K562 (cell line): ENCODE data around the gene KRTAP5-1. TPM values are rescaled to one million over a fixed set of nuclear protein-coding genes. Genes with fewer than 3 reads are reported as not detected.
A peak's percentile ranks its signal among the peaks of the same experiment; 100 is the strongest.

Experiments
- ATAC-seq: fragments of 200-7000 bp; cut with Tn5 transposase; 3 replicates; pipeline ENCODE4 v1.9.1; 2020; ENCODE audit warnings: moderate library complexity
- BruUV-seq: library from RNA; stranded (reverse); fragments of 400-500 nt; replicated peaks from 2 replicates; lab custom pipeline; 2021; lab: Mats Ljungman, UMichigan
- CTCF ChIA-PET: fragments of 300-600 bp; formaldehyde crosslinking; extraction: SDS; loops from one replicate; lab custom pipeline; 2021; ENCODE audit warnings: low intra/inter-chr PET ratio; lab: Yijun Ruan, JAX
- POLR2A ChIA-PET: fragments of 300-600, 350-650 bp; sonication (Branson Sonifier 250); formaldehyde crosslinking; extraction: SDS; loops from one replicate; lab custom pipeline; 2021; ENCODE audit warnings: antibody characterized with exemption, inconsistent platforms; lab: Yijun Ruan, JAX
- DNase-seq, 4 experiments: peaks; one replicate each; pipeline versions ENCODE4 v3.0.0 to v3.0.0-alpha.2; 2011 to 2018; ENCODE audit warnings: low spot score in 3 of 4, mixed read lengths in 3 of 4; ENCODE audit errors: extremely low read depth in 1 of 4
- FAIRE-seq: peaks from 2 replicates; lab custom pipeline; 2011; peaks lifted over from hg19 to GRCh38; lab: Jason Lieb, UNC
- H2AFZ ChIP-seq: 2 replicates; pipeline ENCODE4 v1.6.0; 2011; ENCODE audit warnings: low read depth, low read length, control low read depth, inconsistent platforms
- H3K27ac ChIP-seq: fragments of 200-600 bp; 3 replicates; pipeline ENCODE4 v1.8.0; 2011; ENCODE audit warnings: low read depth, mild to moderate bottlenecking, control low read depth, inconsistent platforms, low read length, moderate library complexity, mixed read lengths; ENCODE audit errors: extremely low read depth
- H3K27me3 ChIP-seq, 2 experiments: fragments of 300-600 bp in 1 of 2; 2 replicates in 1 of 2; 3 replicates in 1 of 2; pipeline versions ENCODE4 v1.6.0 to v1.8.0; 2011; ENCODE audit warnings: inconsistent platforms in 2 of 2, low read length in 2 of 2, mild to moderate bottlenecking in 1 of 2, mixed read lengths in 1 of 2, moderate library complexity in 1 of 2; ENCODE audit not compliant: control insufficient read depth in 2 of 2, insufficient read depth in 2 of 2
- H3K36me3 ChIP-seq: fragments of 300-600 bp; 3 replicates; pipeline ENCODE4 v1.8.0; 2011; ENCODE audit warnings: mild to moderate bottlenecking, low read length, inconsistent platforms; ENCODE audit not compliant: control insufficient read depth, insufficient read depth
- H3K4me1 ChIP-seq, 2 experiments: fragments of 200-600 bp in 1 of 2; replicated peaks in 1 of 2; 2 replicates in 1 of 2; 3 replicates in 1 of 2; pipeline versions ENCODE4 v1.5.1 to v1.8.0; 2011; ENCODE audit warnings: inconsistent platforms in 2 of 2, low read length in 2 of 2, mild to moderate bottlenecking in 1 of 2, mixed read lengths in 1 of 2, moderate library complexity in 1 of 2; ENCODE audit not compliant: control insufficient read depth in 2 of 2, insufficient read depth in 2 of 2
- H3K4me2 ChIP-seq: 2 replicates; pipeline ENCODE4 v1.6.1; 2011; ENCODE audit warnings: low read length, control low read depth, inconsistent platforms, mixed read lengths; ENCODE audit not compliant: insufficient read depth
- H3K4me3 ChIP-seq: fragments of 200-600 bp; sonication (generic), shearing (Covaris generic); 2 replicates; pipeline ENCODE4 v1.5.1; 2016; ENCODE audit warnings: control low read depth, inconsistent platforms
- H3K79me2 ChIP-seq: fragments of 200-600 bp; 3 replicates; pipeline ENCODE4 v1.8.0; 2011; ENCODE audit warnings: low read length, inconsistent platforms; ENCODE audit not compliant: control insufficient read depth, insufficient read depth
- H3K9ac ChIP-seq, 2 experiments: 2 replicates each; pipeline versions ENCODE4 v1.6.0 to v1.6.1; 2011; ENCODE audit warnings: low read depth in 2 of 2, low read length in 2 of 2, control low read depth in 1 of 2, inconsistent platforms in 1 of 2, mild to moderate bottlenecking in 1 of 2, mixed read lengths in 1 of 2; ENCODE audit not compliant: insufficient read depth in 1 of 2
- H3K9me1 ChIP-seq: one replicate; pipeline ENCODE4 v1.6.0; 2011; ENCODE audit warnings: inconsistent platforms, mild to moderate bottlenecking, low read length, moderate library complexity; ENCODE audit not compliant: control insufficient read depth, insufficient read depth
- H3K9me3 ChIP-seq: replicated peaks from 2 replicates; pipeline ENCODE4 v1.5.1; 2011; ENCODE audit warnings: low read depth, low read length, inconsistent platforms; ENCODE audit not compliant: control insufficient read depth, insufficient read depth
- H4K20me1 ChIP-seq: replicated peaks from 2 replicates; pipeline ENCODE4 v1.6.1; 2011; ENCODE audit warnings: low read length, inconsistent platforms, mixed read lengths; ENCODE audit not compliant: control insufficient read depth, insufficient read depth
- FOXK2 ChIP-seq, 2 experiments: fragments of 450-650 bp; IDR thresholded peaks in 1 of 2; conservative IDR thresholded peaks in 1 of 2; 2 replicates each; pipeline ENCODE4 v1.6.1; 2016; ENCODE audit warnings: low read depth in 2 of 2, mild to moderate bottlenecking in 1 of 2
- NFATC3 ChIP-seq: fragments of 450-650 bp; IDR thresholded peaks from 2 replicates; pipeline ENCODE4 v1.6.1; 2017; ENCODE audit warnings: mild to moderate bottlenecking
- PRDM10 ChIP-seq: fragments of 450-650 bp; IDR thresholded peaks from 2 replicates; pipeline ENCODE4 v1.6.1; 2018; ENCODE audit not compliant: partially characterized antibody
- SMARCC2 ChIP-seq: fragments of 450-650 bp; IDR thresholded peaks from 2 replicates; pipeline ENCODE4 v1.6.1; 2017; ENCODE audit warnings: antibody characterized with exemption, moderate library complexity, mild to moderate bottlenecking, low read depth
- ZBTB7A ChIP-seq: IDR thresholded peaks from 2 replicates; pipeline ENCODE4 v1.6.1; 2011; ENCODE audit warnings: low read depth, mild to moderate bottlenecking, low read length, moderate library complexity, borderline replicate concordance; ENCODE audit not compliant: control insufficient read depth
- ZFX ChIP-seq: sonication (generic); formaldehyde crosslinking; IDR thresholded peaks from 2 replicates; pipeline ENCODE4 v1.8.0; 2022; ENCODE audit warnings: mild to moderate bottlenecking, missing genetic modification reagents, moderate library complexity
- WGBS: fragments of 100-300 bp; shearing (Covaris generic); methylation state at CpG from one replicate; pipeline ENCODE4 v1.1.6; 2016; ENCODE audit warnings: low coverage, mixed read lengths; ENCODE audit not compliant: insufficient coverage; ENCODE audit errors: missing lambda C conversion rate; 5-methylcytosine and 5-hydroxymethylcytosine counted together
- in situ Hi-C: fragments of 300-500 bp; cut with MboI; formaldehyde crosslinking; loops from 4 replicates; pipeline ENCODE4 v1.15.0; 2018; ENCODE audit warnings: inconsistent platforms, mixed read lengths
- intact Hi-C: fragments of 100-400 bp; cut with micrococcal nuclease; formaldehyde crosslinking; loops from 2 replicates; pipeline ENCODE4 v1.14.2; 2022
- polyA plus RNA-seq, 8 experiments: library from polyadenylated mRNA; depleted of rRNA in 4 of 8; stranded (reverse) in 5 of 8; unstranded in 3 of 8; fragments of >200 nt; fragmentation: Nextera tagmentation in 2 of 8; fragmentation: Illumina TruSeq in 1 of 8; extraction: Ambion mirVana in 2 of 8; extraction: Trizol in 1 of 8; gene quantifications; 2 replicates each; pipeline versions ENCODE4 v1.2.1 to v1.2.3, GENCODE V29; 2011 to 2014; ENCODE audit warnings: inconsistent platforms in 1 of 8, missing spikeins in 1 of 8
- total RNA-seq, 7 experiments: library from RNA; depleted of rRNA in 6 of 7; stranded (reverse); fragments of >200 nt in 6 of 7; fragmentation: Illumina TruSeq in 2 of 7; extraction: Trizol in 2 of 7; gene quantifications; 2 replicates each; pipeline versions ENCODE4 v1.2.1 to v1.2.3, GENCODE V29; 2011 to 2021; ENCODE audit warnings: low replicate concordance in 1 of 7

The KRTAP5-1 gene
- total and polyA plus RNA-seq, 9 of the 15 experiments (the other 6 are each of a cell fraction or from before 2014, with no cell fraction given) = not detected

- in situ Hi-C loops (no loop called here), intact Hi-C loops (loop anchor here (2.0 to 10.0 kb wide), 4 partner anchors 27 to 459 kb away; no protein-coding TSS in a partner anchor)
- FAIRE-seq (no peak), DNase-seq (peak in 1 of 4 experiments; percentile 5), ATAC-seq (no peak; the same call in 1 of the 3 replicates)
- Histone ChIP-seq H3K36me3 (no peaks in the 10 kb centered on the region), H3K9me3 (peaks cover 7% of the 10 kb centered on the region; the same call in 1 of the 2 replicates), H3K4me2 (no peak overlapping the region), H3K79me2 (no peaks in the 10 kb centered on the region), H3K27me3 (peaks cover 0 to 24% of the 10 kb centered on the region in 2 experiments; a peak in 3 of 5 replicates), H3K9me1 (no peaks in the 10 kb centered on the region), H2AFZ (no peak overlapping the region), H3K4me1 (peaks cover 0 to 38% of the 10 kb centered on the region in 2 experiments; a peak in 3 of 5 replicates), H3K27ac (no peak overlapping the region), H4K20me1 (peaks cover 16% of the 10 kb centered on the region; the same call in 1 of the 2 replicates), H3K4me3 (no peak overlapping the region), H3K9ac (peak overlapping the region in 1 of 2 experiments; percentile 78; a peak in 1 of 4 replicates)
- ChIA-PET CTCF (interaction anchor here (0.6 to 2.3 kb wide), 4 partner anchors 19 to 122 kb away, joined by 3 to 19 read pairs (median 4); no protein-coding TSS in a partner anchor), POLR2A (interaction anchor here (0.9 kb wide), 1 partner anchor 9 kb away, joined by 4 read pairs; no protein-coding TSS in a partner anchor)
- TF ChIP-seq NFATC3 (no peak), SMARCC2 (no peak), FOXK2 (conservative IDR thresholded peaks at IDR 0.05 in 1 of 2, IDR thresholded peaks at IDR 0.05 in 1 of 2; ENCODE audit: low read depth in 2 of 2) (no peak), PRDM10 (peak; percentile 48), ZFX (CRISPR knock-in tag) (0 out of 2 replicates have a peak, but pooled peaks have one; percentile 27), ZBTB7A (0 out of 2 replicates have a peak, but pooled peaks have one; percentile 32)
- 10% methylated on average over 6 of the region's 7 CpGs for WGBS
- no TSS peak for BruUV-seq
Observed at GRCh38 chr11:1573903-1574237, 11.2 kb downstream of the KRTAP5-1 start.
